ENCODE data around the gene XBP1. TPM values are rescaled to one million over a fixed set of nuclear protein-coding genes. Genes with fewer than 3 reads are reported as not detected.
"Not testable (repeated sequence)": the region's sequence is repeated elsewhere in the genome, so short reads cannot be mapped to it uniquely, and the experiment has no call there.

Gene XBP1
- total RNA-seq, 1 donor from 2014 or later = 262 TPM

GRCh38 chr22:28817919-28818859, 17.8 kb upstream of the XBP1 start:
- DNase-seq (ENCODE audit: low spot score) = peak; percentile 78

GRCh38 chr22:28817064-28817463, 16.7 kb upstream of the XBP1 start:
- no peak for DNase-seq (ENCODE audit: low spot score)

- DNase-seq (ENCODE audit: low spot score) = no peak
These were observed 15.4 kb upstream of the XBP1 start for GRCh38 chr22:28815729-28816128.

GRCh38 chr22:28815111-28815510, 14.7 kb upstream of the XBP1 start:
- no peak for DNase-seq (ENCODE audit: low spot score)

GRCh38 chr22:28813772-28814518, 13.6 kb upstream of the XBP1 start:
- DNase-seq (ENCODE audit: low spot score) = no peak

- no peak for DNase-seq (ENCODE audit: low spot score)
These were observed 12.1 kb upstream of the XBP1 start for GRCh38 chr22:28812516-28812915.

- DNase-seq (ENCODE audit: low spot score) = no peak
These were observed 10.6 kb upstream of the XBP1 start for GRCh38 chr22:28810821-28811491.

GRCh38 chr22:28808716-28809355, 8.5 kb upstream of the XBP1 start:
- DNase-seq (ENCODE audit: low spot score) = no peak

GRCh38 chr22:28805426-28805825, 5.1 kb upstream of the XBP1 start:
- not testable (repeated sequence) for DNase-seq (ENCODE audit: low spot score)

- no peak for DNase-seq (ENCODE audit: low spot score)
These were observed 2.3 kb upstream of the XBP1 start for GRCh38 chr22:28802595-28803123.

- no peak for DNase-seq (ENCODE audit: low spot score)
These were observed 1.7 kb upstream of the XBP1 start for GRCh38 chr22:28801845-28802594.

GRCh38 chr22:28799606-28800307, 612 bp downstream of the XBP1 start:
- peak; percentile 68 for DNase-seq (ENCODE audit: low spot score)

- DNase-seq (ENCODE audit: low spot score) = peak; percentile 71
These were observed 1.4 kb downstream of the XBP1 start for GRCh38 chr22:28798810-28799605.

- no peak for DNase-seq (ENCODE audit: low spot score)
These were observed 4.2 kb downstream of the XBP1 start for GRCh38 chr22:28795932-28796856.

GRCh38 chr22:28795071-28795693, 5.2 kb downstream of the XBP1 start:
- no peak for DNase-seq (ENCODE audit: low spot score)

GRCh38 chr22:28793976-28794584, 6.3 kb downstream of the XBP1 start:
- DNase-seq (ENCODE audit: low spot score) = no peak
